ENCODE measurements around the gene FBXO45.
A peak's percentile ranks its signal among the peaks of the same experiment; 100 is the strongest.
"Not testable (repeated sequence)": the region's sequence is repeated elsewhere in the genome, so short reads cannot be mapped to it uniquely, and the experiment has no call there.

Gene FBXO45

DNA sequence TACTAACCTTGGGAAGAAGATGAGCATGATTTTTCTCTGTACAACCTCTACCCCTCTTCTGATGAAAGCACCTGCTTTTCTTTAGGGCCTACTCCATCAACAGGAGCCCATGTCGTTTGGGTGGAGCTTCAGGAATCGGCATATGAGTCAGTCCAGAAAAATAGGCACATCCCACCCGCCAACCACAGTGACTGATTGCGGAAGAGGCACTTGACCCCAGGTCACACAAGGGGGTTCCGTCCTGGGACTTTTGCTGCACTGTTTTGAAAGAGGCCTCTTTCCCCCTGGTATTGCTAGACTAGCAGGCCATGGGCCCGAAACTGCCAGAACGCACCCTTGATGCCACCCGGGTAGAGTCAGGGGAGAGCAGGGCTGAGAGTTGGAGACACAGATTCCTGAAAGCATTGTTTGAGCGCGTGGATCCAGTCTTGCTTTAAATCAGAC lies 51.7 kb downstream of the FBXO45 start:
- DNase-seq: no peak

DNA sequence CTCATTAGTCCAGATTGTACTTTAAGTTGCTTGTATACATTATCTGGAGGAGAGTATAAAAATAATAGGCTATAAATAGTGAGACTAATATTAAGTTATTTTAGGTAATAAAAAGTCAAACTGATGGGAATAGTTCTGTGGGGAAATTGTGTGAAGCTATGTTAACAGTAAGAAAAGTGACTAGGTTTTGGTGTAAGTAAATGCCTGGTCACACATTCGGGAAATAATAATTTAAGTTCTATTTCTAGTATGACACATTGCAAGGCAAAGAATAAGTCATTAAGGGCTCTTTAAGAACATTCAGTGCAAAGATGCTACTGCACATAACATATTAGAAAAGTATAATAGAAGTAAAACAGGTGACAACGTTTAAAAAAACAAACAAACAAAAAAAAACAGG lies 52.2 kb downstream of the FBXO45 start:
- DNase-seq: no peak

DNA sequence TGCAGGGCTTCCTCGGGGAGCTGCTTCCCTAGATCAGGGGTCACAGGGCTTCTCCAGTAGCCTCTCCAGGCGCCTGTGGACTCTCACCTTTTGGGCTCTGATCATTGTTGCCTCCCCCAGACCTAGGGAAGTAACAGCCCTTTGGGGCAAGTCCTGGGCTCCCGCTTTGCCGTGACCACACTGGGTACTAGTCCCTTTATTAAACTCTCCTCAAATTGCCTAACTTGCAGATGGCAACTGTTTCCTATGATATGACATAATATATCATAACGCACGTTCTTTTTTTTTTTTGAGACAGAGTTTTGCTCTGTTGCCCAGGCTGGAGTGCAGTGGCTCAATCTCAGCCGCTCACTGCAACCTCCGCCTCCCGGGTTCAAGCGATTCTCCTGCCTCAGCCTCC lies 53.2 kb downstream of the FBXO45 start:
- DNase-seq: no peak

DNA sequence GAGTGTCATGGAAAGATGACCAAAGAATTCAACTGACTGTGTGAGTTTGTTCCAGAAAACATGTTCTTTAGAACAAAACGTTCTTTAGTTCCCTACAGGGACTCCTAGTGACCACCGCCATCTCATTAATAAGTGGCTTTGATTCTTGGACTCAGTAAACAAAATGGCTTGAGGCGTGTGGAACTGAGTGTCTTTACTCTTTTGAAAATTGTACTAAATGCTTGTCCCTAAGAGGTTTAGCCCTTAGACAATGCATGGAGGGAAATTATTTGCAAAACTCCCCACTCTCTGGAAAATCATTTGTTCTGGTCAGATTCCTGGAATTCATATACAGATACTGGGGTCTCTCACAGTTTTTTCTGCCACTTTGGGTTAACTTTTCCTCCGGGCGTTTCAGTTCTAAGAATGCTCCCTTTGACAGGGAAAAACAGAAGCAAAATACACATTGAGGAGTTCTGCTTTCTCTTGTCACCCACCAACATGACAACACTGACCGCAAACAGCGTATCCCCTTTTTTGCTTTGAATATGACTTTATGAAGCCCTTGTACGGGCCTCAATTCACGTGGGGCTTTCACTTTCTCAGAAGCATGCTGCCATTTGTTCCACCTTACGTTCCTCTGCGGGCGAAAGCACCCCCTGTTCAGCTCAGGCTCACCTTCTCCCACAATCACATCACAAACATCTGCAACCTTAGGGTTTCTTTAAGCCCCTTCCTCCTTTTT lies 55.8 kb downstream of the FBXO45 start:
- peak; percentile 37 for DNase-seq

DNA sequence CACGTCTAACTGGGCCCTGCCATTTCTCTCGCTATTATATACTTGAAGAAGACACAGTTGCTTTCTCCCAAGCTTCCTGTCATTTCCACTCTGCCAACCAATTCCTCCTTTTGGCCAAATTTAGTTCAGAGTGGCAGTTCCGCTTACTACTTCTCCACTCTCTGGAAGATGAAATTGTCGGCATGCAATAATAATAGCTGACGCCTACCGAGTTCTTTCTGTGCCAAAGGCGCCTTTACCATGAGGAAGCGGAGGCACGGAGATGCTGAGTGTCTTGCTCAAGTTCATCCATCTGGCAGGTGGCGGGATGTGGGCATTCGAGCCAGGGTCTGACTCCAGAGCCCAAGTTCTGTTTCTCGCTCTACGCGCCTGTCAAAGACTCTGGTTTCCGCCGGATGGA lies 56.4 kb downstream of the FBXO45 start:
- peak; percentile 19 for DNase-seq

DNA sequence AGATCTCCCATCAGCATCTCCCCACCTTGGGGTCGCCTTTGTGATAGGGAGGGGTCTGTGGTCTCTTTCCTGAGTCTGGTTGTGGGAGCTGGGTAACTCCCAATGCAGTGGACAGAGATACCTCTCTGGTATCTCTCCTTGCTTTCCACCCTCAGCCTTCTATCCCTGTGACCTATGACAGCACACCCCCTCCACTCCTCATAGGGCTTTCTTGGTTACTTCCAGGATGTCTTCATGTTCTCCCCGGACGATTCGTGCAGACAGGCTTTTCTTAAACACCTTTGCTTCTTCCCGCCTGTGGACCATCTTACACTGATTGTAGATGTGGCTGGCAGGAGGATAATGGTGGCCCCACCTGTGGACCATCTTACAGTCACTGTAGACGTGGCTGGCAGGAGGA lies 56.9 kb downstream of the FBXO45 start:
- DNase-seq: no peak

DNA sequence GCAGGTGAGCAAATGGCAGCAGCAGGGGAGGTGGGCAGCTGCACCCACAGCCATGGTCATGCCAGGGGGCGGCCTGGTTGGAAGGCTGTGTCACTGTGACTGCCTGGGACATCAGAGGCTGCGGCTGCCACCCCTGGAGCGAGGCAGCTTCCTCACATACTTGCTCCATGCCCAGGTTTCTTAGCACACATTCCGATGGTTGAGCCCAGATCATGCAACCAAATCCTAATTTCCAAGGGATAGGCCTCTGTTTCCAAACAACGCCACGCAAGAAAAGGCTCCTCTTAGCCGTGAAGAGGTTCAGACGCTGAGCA lies 59.4 kb downstream of the FBXO45 start:
- no peak for DNase-seq

DNA sequence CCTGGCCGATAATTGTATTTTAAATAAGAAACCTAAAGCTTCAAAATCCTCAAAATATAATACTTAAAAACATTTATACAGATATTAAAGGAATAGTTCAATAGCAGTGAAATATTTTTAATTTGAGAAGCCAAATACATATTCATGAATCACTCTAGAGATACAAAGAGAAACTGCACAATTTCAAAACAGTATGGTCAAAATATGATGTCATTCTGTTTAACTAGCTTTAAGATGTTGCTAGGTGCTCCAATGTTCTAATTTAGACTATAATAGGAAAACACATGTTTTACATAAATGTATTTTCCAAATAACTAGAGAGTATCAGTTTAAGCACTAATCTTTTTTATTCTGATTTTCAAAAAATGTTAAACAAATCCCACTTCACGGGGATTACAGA lies 60.8 kb downstream of the FBXO45 start:
- DNase-seq: no peak

DNA sequence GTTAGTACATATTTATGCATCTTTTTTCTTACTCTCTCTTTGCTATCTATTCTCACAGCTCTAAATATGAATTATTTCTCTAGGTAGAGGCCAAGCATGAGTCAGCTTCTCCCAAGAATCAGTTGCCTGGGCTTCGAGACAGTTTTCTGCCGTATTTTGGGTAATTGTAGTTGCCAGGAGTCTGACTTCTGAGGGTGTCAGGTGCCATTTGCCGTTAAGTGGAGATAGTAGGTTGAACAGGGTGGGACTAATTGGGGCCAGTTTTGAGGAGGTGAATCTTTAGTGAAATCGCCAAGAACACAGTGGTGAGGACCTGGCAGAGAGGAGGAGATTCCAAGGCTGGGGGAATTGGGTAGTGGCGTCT lies 63.2 kb downstream of the FBXO45 start:
- no peak for DNase-seq

DNA sequence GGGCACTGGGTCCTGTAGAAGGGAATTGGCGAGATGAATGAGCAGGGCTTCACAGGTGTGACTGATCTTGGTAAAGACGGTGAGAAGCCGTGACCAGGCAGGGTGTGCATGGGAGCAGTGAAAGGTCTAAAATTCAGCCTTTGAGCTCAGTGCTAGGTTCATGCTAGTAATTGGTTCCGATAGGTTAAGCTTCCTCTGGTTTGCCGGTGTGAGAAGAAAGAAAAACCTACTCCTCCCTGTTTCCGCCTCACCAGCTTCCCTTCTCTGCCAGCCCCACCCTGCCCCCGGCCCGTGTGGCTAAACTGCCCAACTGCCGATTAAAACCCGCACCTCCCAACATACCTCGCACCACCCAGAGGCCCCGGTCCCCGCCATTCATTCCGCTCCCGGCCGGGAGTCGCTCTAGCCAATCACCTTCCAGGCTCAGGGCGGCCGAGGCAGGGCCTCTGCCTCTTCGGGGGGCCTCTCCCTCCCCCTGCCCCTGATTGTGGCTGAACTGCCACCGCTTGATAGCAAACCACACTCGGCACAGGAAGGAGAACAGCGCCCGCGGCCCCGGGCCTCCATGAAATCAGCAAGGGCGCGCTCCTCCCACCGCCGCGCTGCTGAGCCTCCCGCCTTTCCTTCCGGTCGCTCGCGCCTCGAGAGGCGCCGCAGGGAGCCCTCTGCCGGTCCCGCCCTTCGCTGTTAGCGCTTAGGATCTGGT lies 63.7 kb downstream of the FBXO45 start:
- peak; percentile 76 for DNase-seq

DNA sequence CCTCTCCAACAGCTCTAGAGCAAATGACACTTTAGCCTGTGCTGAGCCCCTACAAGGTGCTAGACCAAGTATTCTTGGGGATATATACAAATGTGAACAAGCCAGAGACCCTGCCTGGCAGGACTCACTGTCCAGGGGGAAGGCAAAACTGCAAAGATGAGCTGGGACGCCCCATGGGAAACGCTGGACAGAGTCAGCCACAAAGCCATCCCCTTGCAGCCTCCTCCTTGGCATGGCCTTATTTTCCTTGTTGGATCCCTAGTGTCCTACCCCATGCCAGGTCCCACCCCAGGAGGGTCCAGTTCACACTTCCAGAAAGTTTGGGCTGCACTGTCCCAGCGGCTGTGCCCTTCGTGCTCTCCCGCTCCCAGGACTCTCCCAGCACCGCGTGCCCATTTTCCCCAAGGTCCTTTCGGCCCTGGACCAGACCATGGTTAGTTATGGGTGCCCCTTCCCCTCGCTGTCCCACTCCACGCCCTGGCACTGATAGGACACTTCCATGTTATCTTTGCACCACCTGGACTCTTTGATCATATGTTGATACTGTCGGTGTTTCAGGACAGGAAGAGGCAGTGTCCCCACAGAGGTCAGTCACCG lies 65.2 kb downstream of the FBXO45 start:
- no peak for DNase-seq

DNA sequence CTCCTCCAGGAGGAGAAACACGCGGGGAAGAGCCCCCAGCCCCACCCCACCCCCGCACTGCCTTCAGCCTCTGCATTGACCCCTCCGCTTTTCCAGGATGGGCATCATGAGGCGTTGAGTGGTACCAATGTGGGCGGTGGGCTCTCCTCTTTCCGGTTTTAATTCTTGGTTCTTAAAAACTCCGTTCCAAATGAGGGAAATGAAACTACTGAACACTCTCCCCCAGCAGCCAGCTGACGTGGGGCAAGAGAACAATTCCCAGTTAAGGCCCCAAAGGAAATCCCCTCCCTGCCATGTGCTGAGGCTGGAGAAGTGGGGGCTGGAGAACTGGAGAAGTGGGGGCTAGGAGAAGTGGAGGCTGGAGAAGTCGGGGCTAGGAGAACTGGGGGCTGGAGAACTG lies 65.8 kb downstream of the FBXO45 start:
- DNase-seq: no peak

DNA sequence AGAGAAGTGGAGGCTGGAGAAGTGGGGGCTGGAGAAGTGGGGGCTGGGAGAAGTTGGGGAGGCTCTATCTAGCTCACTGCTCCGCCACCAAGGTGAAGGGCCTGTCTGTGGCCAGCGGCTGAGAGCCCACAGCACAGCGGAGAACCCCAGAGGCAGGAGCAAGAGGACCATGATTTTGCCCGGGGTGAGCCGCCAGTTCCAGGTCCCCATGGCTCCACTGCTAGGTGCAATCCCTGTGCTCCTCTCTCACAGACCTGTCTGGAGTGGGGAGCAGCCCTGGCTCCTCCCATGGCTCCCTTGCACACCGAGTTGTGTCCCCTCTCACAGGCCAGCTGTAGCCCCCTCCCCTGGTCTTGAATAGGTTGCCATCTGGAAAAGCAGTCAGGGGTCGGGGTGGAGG lies 66.4 kb downstream of the FBXO45 start:
- DNase-seq: no peak

DNA sequence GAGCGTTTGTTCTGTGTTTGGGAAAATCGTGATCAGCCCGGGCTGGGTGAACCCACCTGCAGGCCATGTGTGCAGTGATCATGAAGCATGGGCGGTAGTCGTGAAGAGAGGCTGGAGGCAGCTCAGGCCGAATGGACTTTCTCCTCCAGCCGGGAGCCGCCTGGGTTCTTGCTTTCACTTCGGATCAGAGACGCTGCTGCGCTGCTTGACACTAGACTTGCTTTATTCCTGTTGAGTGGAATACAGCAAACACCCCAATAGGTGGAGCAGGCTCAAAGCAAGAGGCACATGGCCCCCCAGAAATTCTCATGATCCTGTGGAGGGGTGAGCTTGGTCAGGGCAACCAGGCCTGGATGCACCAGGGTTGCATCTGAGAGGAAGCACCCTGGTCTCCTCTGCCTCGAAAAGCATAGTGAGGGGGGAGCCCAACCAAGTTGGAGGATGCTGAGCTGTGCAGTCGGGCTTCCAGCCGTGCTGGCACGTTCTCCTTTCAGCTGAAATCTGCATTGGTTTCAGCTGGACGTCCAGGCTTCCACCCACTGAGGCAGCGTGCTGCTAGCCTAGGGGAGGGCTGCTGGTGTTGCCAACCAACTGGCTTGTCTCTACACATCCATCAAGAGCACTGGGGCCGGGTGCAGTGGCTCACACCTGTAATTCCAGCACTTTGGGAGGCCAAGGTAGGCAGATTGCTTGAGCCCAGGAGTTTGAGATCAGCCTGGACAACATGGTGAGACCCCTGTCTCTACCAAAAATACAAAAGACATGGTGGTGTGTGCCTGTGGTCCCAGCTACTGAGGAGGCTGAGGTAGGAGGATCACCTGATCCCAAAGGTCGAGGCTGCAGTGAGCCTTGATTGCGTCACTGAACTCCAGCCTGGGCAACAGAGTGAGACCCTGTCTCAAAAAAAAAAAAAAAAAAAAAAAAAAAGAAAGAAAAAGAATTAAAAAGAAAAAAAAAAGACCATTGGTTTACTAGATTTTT lies 68.2 kb downstream of the FBXO45 start:
- no peak for DNase-seq

DNA sequence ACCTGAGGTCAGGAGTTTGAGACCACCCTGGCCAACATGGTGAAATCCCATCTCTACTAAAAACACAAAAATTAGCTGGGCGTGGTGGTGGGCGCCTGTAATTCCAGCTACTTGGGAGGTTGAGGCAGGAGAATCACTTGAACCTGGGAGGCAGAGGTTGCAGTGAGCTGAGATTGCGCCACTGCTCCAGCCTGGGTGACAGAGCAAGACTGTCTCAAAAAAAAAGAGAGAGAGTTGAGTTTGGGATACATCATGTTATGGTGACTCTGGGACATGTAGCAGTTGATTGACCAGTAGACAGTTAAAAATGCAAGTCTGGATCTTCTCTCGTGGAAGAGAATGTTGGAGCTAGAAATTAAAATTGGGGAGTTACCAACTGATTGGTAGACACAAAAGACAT lies 69.5 kb downstream of the FBXO45 start:
- DNase-seq: not testable (repeated sequence)
